ENCODE data around the gene MINK1.
"Not testable (repeated sequence)": the region's sequence is repeated elsewhere in the genome, so short reads cannot be mapped to it uniquely, and the experiment has no call there.

MINK1 gene

GRCh38 chr17:4846635-4847390 lies 13.7 kb downstream of the MINK1 start:
- DNase-seq (ENCODE audit: low read depth, low spot score) = no peak

- no peak for DNase-seq (ENCODE audit: low read depth, low spot score)
Observed at GRCh38 chr17:4849011-4849536, 15.9 kb downstream of the MINK1 start.

GRCh38 chr17:4850246-4850645 lies 17.1 kb downstream of the MINK1 start:
- no peak for DNase-seq (ENCODE audit: low read depth, low spot score)

GRCh38 chr17:4851084-4851483 lies 17.9 kb downstream of the MINK1 start:
- no peak for DNase-seq (ENCODE audit: low read depth, low spot score)

GRCh38 chr17:4852567-4853207 lies 19.5 kb downstream of the MINK1 start:
- DNase-seq (ENCODE audit: low read depth, low spot score) = no peak

GRCh38 chr17:4853208-4853671 lies 20.1 kb downstream of the MINK1 start:
- DNase-seq (ENCODE audit: low read depth, low spot score) = no peak

GRCh38 chr17:4854111-4854681 lies 21.1 kb downstream of the MINK1 start:
- DNase-seq (ENCODE audit: low read depth, low spot score) = no peak

- no peak for DNase-seq (ENCODE audit: low read depth, low spot score)
Observed at GRCh38 chr17:4856271-4856936, 23.3 kb downstream of the MINK1 start.

GRCh38 chr17:4856937-4857314 lies 23.8 kb downstream of the MINK1 start:
- DNase-seq (ENCODE audit: low read depth, low spot score) = no peak

- not testable (repeated sequence) for DNase-seq (ENCODE audit: low read depth, low spot score)
Observed at GRCh38 chr17:4857347-4857746, 24.2 kb downstream of the MINK1 start.

GRCh38 chr17:4858068-4858881 lies 25.1 kb downstream of the MINK1 start:
- DNase-seq (ENCODE audit: low read depth, low spot score) = no peak

GRCh38 chr17:4858882-4859260 lies 25.7 kb downstream of the MINK1 start:
- no peak for DNase-seq (ENCODE audit: low read depth, low spot score)

- DNase-seq (ENCODE audit: low read depth, low spot score) = no peak
Observed at GRCh38 chr17:4859816-4860625, 26.9 kb downstream of the MINK1 start.

GRCh38 chr17:4860651-4861050 lies 27.5 kb downstream of the MINK1 start:
- no peak for DNase-seq (ENCODE audit: low read depth, low spot score)

- DNase-seq (ENCODE audit: low read depth, low spot score) = no peak
Observed at GRCh38 chr17:4861052-4861451, 27.9 kb downstream of the MINK1 start.

GRCh38 chr17:4862720-4863119 lies 29.6 kb downstream of the MINK1 start:
- no peak for DNase-seq (ENCODE audit: low read depth, low spot score)

GRCh38 chr17:4863321-4863720 lies 30.2 kb downstream of the MINK1 start:
- no peak for DNase-seq (ENCODE audit: low read depth, low spot score)

GRCh38 chr17:4867535-4867934 lies 34.4 kb downstream of the MINK1 start:
- DNase-seq (ENCODE audit: low read depth, low spot score) = not testable (repeated sequence)

- not testable (repeated sequence) for DNase-seq (ENCODE audit: low read depth, low spot score)
Observed at GRCh38 chr17:4869058-4869998, 36.2 kb downstream of the MINK1 start.
